ENCODE results near the gene ISG20L2.

Gene ISG20L2

DNA sequence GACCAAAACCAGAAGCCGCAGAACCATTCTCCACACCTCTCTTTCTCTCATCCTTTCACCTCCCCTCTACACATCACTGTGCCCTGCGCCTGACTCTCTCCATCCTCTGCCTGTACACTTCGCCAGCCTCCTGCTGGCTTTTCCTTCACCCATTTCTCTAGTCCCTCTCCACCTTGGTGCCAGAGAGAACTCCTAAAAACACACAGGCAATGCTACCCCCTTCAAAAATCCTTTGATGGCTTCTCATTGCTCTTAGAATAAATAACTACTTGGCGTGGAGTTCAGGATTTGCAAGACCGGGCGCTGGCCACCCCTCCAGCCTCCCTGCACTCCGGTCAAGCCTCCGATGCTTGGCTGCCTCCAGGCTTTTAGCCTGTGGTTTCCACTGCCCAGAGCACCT is 31.8 kb downstream of the ISG20L2 start:
- Histone ChIP-seq H3K36me3 (ENCODE audit: control insufficient read depth, insufficient read depth, low read length) (no peaks in the 10 kb centered on the region), H3K4me3 (ENCODE audit: low read length) (no peak overlapping the region), H3K27me3 (ENCODE audit: control insufficient read depth, insufficient read depth, low read length) (peaks cover 6% of the 10 kb centered on the region), H3K27ac (ENCODE audit: low read depth, low read length) (no peak overlapping the region), H3K9ac (ENCODE audit: low read length) (no peak overlapping the region), H3K4me1 (ENCODE audit: control insufficient read depth, insufficient read depth, low read length) (no peaks in the 10 kb centered on the region)

DNA sequence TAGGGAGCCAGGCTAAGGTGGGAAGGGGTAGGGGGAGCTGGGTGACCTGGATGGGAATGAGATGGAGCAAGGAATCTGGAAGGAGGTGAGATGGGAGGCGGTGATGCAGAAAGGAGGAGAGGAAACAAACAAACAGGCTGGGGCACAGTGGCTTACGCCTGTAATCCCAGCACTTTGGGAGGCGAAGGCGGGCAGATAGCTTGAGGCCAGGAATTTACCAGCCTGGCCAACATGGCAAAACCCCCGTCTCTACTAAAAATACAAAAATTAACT is 33.9 kb downstream of the ISG20L2 start:
- Histone ChIP-seq H3K27ac (ENCODE audit: low read depth, low read length) (no peak overlapping the region), H3K27me3 (ENCODE audit: control insufficient read depth, insufficient read depth, low read length) (peaks cover 8% of the 10 kb centered on the region), H3K9ac (ENCODE audit: low read length) (no peak overlapping the region), H3K4me3 (ENCODE audit: low read length) (no peak overlapping the region), H3K4me1 (ENCODE audit: control insufficient read depth, insufficient read depth, low read length) (peaks cover 4% of the 10 kb centered on the region), H3K36me3 (ENCODE audit: control insufficient read depth, insufficient read depth, low read length) (no peaks in the 10 kb centered on the region)

DNA sequence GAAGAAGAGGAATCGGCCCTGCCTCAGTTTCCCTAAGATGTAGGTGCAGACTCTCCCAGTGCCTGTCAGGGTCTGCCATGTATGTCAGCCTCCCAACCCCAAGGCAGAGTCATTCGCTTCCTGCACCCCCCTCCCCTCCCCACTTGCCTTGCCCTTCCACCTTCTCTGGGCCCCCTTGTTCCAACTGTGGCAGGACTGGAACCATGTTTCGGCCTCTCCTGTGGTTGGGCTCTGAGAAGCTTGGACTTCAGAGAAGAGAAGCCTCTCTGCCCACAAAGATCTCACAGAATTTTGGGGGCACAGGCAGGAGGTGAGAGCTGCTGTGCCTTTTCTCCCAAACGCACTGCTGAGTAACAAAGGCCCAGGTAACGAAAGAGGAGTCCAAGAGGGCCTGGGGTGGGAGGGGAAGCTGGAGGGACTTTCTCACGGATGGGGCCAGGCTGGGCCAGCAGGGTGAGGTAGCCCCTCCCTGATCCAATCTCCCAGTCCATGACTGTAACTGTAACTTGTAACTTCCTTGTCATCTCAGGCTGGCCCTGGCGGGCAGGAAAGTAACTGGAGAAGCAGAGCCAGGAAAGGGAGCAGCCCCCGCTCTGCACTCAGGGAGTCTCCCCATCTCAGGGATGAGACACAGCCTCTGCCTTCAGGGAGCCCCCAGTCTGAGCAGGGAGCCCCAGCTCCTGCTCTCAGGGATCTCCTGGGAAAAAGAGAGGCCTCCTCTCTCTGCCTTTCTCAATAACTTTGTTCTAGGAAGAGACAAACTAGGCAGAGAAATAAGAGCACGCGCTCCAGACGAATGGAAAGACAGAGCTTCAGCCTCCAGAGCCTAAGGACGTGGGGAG is 34.5 kb downstream of the ISG20L2 start:
- Histone ChIP-seq H3K4me1 (ENCODE audit: control insufficient read depth, insufficient read depth, low read length) (peaks cover 5% of the 10 kb centered on the region), H3K27ac (ENCODE audit: low read depth, low read length) (no peak overlapping the region), H3K27me3 (ENCODE audit: control insufficient read depth, insufficient read depth, low read length) (peaks cover 8% of the 10 kb centered on the region), H3K4me3 (ENCODE audit: low read length) (no peak overlapping the region), H3K9ac (ENCODE audit: low read length) (no peak overlapping the region), H3K36me3 (ENCODE audit: control insufficient read depth, insufficient read depth, low read length) (no peaks in the 10 kb centered on the region)

DNA sequence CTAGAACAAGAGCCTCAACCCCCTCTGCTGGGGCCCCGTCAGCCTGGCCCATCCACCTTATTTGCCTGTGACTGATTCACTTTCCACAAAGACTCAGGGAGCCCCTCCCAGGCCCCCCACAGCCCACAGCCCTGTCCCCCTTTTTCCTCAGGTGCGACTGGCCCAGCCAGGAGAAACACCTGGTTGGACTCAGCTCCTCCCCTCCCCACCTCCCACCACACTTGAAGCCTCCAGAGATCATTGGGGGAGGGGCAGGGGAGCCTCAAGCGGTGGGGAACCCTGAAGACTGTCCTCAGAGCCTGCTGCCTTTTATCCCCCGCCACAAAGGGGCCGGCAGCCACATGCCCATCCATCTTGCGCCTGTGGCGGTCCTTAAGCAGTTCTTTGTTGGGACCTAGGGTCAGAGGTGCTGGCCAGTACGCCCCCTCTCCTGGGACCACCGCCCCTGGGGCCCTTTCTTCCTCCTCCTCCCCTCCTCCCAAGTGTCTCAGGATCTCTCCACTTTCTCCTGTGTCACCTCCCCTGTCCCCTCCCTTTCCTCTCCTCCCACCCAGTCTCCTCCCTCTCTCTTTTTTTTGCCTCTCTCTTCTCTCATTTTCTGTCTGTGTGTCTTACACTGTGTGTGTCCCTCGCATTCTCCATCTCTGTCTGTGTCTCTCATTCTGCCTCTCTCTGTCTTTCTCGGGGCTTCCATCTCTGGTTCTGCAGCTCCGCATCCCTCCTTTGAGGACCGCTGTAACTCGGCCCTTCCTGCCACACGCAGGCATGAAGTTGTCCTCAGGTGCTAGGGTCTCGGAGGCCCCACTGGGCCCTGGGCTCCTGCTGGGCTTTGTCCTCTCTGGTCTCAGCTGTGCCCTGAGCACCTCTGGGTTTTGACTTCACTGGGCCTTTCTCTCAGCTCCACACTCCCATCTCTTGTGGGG is 35.4 kb downstream of the ISG20L2 start:
- Histone ChIP-seq H3K36me3 (ENCODE audit: control insufficient read depth, insufficient read depth, low read length) (no peaks in the 10 kb centered on the region), H3K4me1 (ENCODE audit: control insufficient read depth, insufficient read depth, low read length) (peaks cover 5% of the 10 kb centered on the region), H3K27me3 (ENCODE audit: control insufficient read depth, insufficient read depth, low read length) (peaks cover 8% of the 10 kb centered on the region), H3K27ac (ENCODE audit: low read depth, low read length) (no peak overlapping the region), H3K4me3 (ENCODE audit: low read length) (no peak overlapping the region), H3K9ac (ENCODE audit: low read length) (no peak overlapping the region)

DNA sequence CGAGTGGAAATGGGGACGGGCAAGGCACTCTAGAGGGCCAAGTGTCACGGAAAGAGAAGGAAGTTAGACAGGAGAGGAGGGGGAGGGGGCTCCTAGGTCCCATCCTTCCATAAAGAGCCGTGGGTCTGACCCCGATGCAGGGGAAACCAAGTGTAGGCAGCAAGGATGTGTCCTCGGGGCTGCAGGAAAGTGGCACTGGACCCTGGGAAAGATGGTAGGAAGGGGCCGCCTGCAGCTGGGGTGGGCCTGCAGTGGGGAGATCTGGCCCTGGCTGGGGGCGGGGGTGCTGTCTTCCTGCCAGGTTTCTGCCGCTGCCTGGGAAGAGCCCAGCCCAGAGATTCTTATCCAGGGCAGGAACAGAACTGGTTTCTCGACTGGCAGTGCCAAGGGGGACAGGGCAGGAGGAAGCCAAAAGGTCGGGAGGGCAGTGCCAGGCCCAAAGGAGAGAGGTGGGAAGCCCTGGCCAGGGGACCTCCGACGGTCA is 36.1 kb downstream of the ISG20L2 start:
- H3K27ac ChIP-seq (ENCODE audit: low read depth, low read length), result no peak overlapping the region
- H3K4me3 ChIP-seq (ENCODE audit: low read length), result no peak overlapping the region
- H3K27me3 ChIP-seq (ENCODE audit: control insufficient read depth, insufficient read depth, low read length), result peaks cover 8% of the 10 kb centered on the region
- H3K9ac ChIP-seq (ENCODE audit: low read length), result no peak overlapping the region
- no peaks in the 10 kb centered on the region for H3K36me3 ChIP-seq (ENCODE audit: control insufficient read depth, insufficient read depth, low read length)
- peaks cover 5% of the 10 kb centered on the region for H3K4me1 ChIP-seq (ENCODE audit: control insufficient read depth, insufficient read depth, low read length)

DNA sequence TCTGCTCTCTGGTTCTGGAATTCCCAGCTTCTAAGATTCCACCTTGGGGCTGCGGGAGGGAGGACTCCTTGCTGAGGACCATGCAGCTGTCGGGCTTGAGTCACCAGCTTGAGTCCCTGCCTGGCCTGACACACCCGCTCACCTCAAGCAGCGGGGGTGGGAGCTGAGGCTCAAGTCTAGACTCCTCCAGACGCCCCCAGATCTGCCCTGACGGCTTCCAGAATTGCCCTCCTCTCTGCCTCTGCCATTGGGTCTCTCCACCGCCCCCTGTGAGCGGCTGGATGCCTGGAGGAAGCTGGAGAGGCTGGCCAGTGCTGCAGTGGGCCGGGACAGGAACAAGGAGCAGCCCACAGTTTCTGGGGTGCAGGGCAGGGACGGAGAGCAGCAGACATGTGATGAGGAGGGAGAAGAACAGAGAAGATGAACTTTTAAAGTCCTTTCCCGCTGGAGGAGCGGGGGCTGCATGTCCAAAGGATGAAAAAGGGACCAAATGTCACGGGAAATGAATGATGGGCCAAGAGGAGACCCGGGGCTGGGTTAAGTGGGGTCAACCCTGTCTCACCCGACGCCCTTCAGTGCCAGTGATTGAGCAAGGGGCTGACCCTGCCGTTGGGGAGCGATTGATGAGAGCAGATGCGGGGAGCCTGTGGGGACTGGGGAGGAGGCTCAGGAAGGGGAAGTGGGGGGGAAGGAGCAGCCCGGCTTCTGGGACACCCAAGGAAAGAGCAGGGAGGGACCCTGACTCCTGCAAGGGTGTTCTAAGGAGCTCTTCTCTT is 36.7 kb downstream of the ISG20L2 start:
- Histone ChIP-seq H3K36me3 (ENCODE audit: control insufficient read depth, insufficient read depth, low read length) (no peaks in the 10 kb centered on the region), H3K4me3 (ENCODE audit: low read length) (no peak overlapping the region), H3K27me3 (ENCODE audit: control insufficient read depth, insufficient read depth, low read length) (peaks cover 8% of the 10 kb centered on the region), H3K27ac (ENCODE audit: low read depth, low read length) (no peak overlapping the region), H3K4me1 (ENCODE audit: control insufficient read depth, insufficient read depth, low read length) (peaks cover 5% of the 10 kb centered on the region), H3K9ac (ENCODE audit: low read length) (no peak overlapping the region)

DNA sequence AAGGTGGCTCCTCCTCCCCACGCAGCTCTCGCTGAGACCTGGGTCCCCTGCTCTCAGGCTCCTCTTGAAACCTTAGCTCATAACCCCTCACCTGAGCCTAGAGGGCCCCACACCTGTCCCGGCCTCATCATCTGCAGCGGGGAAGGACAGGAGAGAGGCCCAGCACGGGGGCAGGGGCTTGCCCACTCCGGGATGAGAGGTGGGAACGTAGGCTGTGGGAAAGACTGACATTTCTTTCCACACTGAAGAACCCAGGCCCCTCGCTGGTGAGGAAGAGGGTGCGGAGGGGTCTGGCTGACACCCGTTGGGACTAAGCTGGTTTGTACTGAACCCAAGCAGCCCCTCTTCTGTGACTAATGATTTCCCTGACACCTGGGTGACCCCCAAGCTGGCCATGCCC is 37.4 kb downstream of the ISG20L2 start:
- Histone ChIP-seq H3K4me3 (ENCODE audit: low read length) (no peak overlapping the region), H3K4me1 (ENCODE audit: control insufficient read depth, insufficient read depth, low read length) (peaks cover 5% of the 10 kb centered on the region), H3K27ac (ENCODE audit: low read depth, low read length) (no peak overlapping the region), H3K9ac (ENCODE audit: low read length) (no peak overlapping the region), H3K36me3 (ENCODE audit: control insufficient read depth, insufficient read depth, low read length) (no peaks in the 10 kb centered on the region), H3K27me3 (ENCODE audit: control insufficient read depth, insufficient read depth, low read length) (peaks cover 8% of the 10 kb centered on the region)

DNA sequence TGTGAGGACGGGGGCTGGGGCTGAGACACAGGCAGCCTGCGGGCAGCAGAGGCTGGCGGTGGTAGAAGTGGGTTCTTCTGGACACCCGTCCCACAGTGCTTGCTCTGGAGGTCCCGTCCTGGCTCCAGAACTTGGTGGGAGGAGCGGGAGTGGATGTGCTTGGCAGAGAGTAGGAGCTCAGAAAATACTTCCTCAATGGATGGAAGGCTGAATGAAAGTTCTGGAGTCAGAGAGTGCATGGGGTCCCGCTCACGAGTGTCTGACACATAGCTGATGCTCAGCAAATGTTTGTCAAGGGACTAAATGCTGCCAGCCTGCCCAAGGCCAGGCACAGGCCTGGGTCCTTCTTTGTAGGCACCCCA is 37.9 kb downstream of the ISG20L2 start:
- Histone ChIP-seq H3K27ac (ENCODE audit: low read depth, low read length) (no peak overlapping the region), H3K4me3 (ENCODE audit: low read length) (no peak overlapping the region), H3K27me3 (ENCODE audit: control insufficient read depth, insufficient read depth, low read length) (peaks cover 8% of the 10 kb centered on the region), H3K4me1 (ENCODE audit: control insufficient read depth, insufficient read depth, low read length) (peaks cover 5% of the 10 kb centered on the region), H3K9ac (ENCODE audit: low read length) (no peak overlapping the region), H3K36me3 (ENCODE audit: control insufficient read depth, insufficient read depth, low read length) (no peaks in the 10 kb centered on the region)

DNA sequence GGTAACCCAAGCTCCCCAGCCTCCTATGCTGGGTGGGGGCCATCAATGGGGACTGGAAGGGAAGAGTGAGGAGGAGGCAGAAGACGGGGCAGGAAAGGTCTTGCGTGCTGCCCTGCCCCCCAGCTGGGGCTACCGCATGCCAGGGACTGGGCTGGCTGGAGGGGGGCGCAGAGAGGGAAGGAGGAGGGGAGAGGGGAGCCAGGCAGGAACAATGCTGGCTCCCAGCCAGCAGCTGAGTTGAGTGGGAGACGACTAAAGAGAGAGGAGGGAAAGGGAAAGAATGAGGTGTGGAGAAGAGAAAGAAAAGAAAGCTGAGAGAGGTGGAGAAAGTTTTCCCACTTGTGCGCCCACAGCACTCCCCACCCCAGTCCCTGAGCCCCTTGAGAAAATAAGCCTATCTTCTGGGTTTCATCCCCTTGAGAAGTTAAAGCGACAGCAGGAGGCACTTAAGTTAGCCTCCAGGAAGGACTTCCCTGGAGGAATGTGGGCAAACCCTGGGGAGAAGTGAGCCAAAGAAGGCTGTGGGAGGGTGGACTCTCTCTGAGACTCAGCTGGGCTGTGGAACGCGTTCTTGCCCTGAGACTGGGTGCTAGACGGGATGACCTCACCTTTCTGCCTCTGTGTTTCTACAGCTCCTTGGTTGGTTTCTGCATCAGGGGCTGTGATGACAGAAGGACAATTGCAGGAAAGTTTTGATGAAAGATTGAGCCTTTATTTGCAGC is 38.5 kb downstream of the ISG20L2 start:
- H3K27me3 ChIP-seq (ENCODE audit: control insufficient read depth, insufficient read depth, low read length), result peaks cover 8% of the 10 kb centered on the region
- no peak overlapping the region for H3K4me3 ChIP-seq (ENCODE audit: low read length)
- H3K4me1 ChIP-seq (ENCODE audit: control insufficient read depth, insufficient read depth, low read length), result peaks cover 5% of the 10 kb centered on the region
- H3K9ac ChIP-seq (ENCODE audit: low read length), result no peak overlapping the region
- no peaks in the 10 kb centered on the region for H3K36me3 ChIP-seq (ENCODE audit: control insufficient read depth, insufficient read depth, low read length)
- H3K27ac ChIP-seq (ENCODE audit: low read depth, low read length), result no peak overlapping the region

DNA sequence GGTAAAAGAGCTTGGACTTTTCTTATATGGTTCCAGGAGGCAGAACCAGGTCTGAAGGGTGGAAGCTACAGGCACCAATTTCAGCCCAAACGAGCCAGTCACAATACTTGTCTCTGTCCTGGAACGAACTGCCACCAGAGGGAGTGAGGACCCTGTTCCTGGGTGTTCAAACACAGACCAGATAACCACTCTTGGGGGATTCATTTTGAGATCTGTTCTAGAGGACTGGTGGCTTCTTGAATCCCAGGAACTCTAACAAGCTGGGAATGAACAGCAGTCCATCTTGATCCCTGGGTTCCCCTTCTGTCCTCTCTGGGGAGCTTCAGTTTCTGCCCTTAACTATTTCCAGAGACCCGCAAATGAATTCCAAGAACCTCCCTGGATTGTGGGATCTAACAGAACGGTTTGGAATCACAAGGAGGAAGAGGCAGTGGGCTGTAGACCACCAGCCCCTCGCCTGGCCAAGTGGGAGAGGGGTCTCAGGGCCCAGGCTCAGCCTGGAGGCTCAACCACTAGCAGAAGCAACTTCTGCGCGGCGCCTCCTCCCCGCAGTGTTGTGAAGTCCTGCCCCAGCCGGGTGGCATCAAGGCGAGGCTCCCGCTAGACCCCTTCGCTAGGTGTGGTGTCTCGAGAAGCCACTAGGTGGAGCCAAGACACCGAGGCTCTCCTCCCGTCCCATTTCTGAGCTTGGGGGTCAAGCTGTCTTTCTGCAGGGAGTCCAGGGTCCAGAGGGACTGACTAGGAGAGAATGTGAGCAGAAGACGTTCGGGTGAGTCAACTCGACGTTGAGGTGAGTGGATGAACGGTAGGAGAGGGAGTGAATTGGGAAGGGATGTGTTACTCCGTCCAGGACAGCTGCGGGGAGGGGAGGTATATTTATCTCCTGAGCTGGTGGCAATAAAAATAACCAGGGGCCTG is 39.3 kb downstream of the ISG20L2 start:
- Histone ChIP-seq H3K27ac (ENCODE audit: low read depth, low read length) (no peak overlapping the region), H3K36me3 (ENCODE audit: control insufficient read depth, insufficient read depth, low read length) (no peaks in the 10 kb centered on the region), H3K27me3 (ENCODE audit: control insufficient read depth, insufficient read depth, low read length) (peaks cover 8% of the 10 kb centered on the region), H3K4me1 (ENCODE audit: control insufficient read depth, insufficient read depth, low read length) (peaks cover 5% of the 10 kb centered on the region), H3K9ac (ENCODE audit: low read length) (peak overlapping the region; percentile 57), H3K4me3 (ENCODE audit: low read length) (no peak overlapping the region)

DNA sequence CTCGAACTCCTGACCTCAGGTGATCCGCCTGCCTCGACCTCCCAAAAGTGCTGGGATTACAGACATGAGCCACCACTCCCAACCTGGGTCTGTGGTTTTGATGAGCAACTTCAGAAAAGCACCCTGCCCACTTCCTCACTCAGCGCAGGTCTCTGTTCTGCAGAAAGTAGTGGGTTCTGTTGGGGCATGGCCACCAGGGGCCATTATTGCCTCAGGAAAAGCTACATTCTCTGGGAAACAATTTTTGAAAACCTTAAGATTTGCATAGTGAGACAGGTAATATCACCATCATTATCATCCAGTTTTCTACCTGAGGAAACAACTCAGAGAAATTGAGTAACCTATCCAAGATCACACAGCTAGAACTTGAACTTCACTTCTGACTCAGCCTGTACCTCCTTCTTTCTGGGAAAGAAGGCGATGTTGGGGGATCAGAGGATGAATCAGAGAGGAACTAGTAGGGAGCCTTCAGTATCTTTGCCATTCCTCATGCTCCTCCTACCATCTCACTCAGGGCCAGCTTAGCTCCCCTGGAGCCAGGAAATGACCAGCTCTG is 44.3 kb downstream of the ISG20L2 start:
- Histone ChIP-seq H3K27me3 (ENCODE audit: control insufficient read depth, insufficient read depth, low read length) (peaks cover 7% of the 10 kb centered on the region), H3K36me3 (ENCODE audit: control insufficient read depth, insufficient read depth, low read length) (no peaks in the 10 kb centered on the region), H3K9ac (ENCODE audit: low read length) (no peak overlapping the region), H3K4me1 (ENCODE audit: control insufficient read depth, insufficient read depth, low read length) (no peaks in the 10 kb centered on the region), H3K4me3 (ENCODE audit: low read length) (no peak overlapping the region), H3K27ac (ENCODE audit: low read depth, low read length) (no peak overlapping the region)

Data from rectal smooth muscle tissue (tissue), 1 donor.